ENCODE data around the gene SPIN2A.

- TF ChIP-seq CTCF (conservative IDR thresholded peaks at IDR 0.05; ENCODE audit: low read depth, low read length) (no peak), EZH2 (IDR thresholded peaks at IDR 0.05; ENCODE audit: low read length, unreplicated experiment) (no peak), EZH2phosphoT487 (IDR thresholded peaks at IDR 0.05; ENCODE audit: borderline replicate concordance, low read length) (no peak)
Observed at GRCh38 chrX:57178605-57179004, 41.4 kb upstream of the SPIN2A start.
